ENCODE results near the gene KNSTRN.

- no peak for TF ChIP-seq CTCF (conservative IDR thresholded peaks at IDR 0.05; ENCODE audit: low read depth, low read length)
- no peak for TF ChIP-seq EZH2phosphoT487 (IDR thresholded peaks at IDR 0.05; ENCODE audit: borderline replicate concordance, low read length)
- no peak for TF ChIP-seq EZH2 (IDR thresholded peaks at IDR 0.05; ENCODE audit: low read length, unreplicated experiment)
Measured at GRCh38 chr15:40413036-40413435, 30.5 kb downstream of the KNSTRN start.

Data from PC-3 (cell line).